Cardiac septum (tissue), 1 donor: ENCODE data around the gene PTAR1. TPM values are rescaled to one million over a fixed set of nuclear protein-coding genes. Genes with fewer than 3 reads are reported as not detected.

Experiments used
- DNase-seq: peaks from one replicate; pipeline ENCODE4 v3.0.0-alpha.2; 2020; ENCODE audit warnings: low spot score
- intact Hi-C: fragments of 100-400 bp; cut with DNase I; formaldehyde crosslinking; loops from one replicate; pipeline ENCODE4 v1.14.0; 2022
- total RNA-seq: library from RNA; stranded (reverse); fragmentation: NEBNext Ultra II Directional; extraction: Animal tissue kit (Norgen Biotek cat#: 25700); gene quantifications from one replicate; pipeline ENCODE4 v1.2.1, GENCODE V29; 2021
- donor health status: DM: no; HTN: no; CAD: no.

Gene PTAR1
- total RNA-seq, 1 donor from 2014 or later = 27.3 TPM

DNA sequence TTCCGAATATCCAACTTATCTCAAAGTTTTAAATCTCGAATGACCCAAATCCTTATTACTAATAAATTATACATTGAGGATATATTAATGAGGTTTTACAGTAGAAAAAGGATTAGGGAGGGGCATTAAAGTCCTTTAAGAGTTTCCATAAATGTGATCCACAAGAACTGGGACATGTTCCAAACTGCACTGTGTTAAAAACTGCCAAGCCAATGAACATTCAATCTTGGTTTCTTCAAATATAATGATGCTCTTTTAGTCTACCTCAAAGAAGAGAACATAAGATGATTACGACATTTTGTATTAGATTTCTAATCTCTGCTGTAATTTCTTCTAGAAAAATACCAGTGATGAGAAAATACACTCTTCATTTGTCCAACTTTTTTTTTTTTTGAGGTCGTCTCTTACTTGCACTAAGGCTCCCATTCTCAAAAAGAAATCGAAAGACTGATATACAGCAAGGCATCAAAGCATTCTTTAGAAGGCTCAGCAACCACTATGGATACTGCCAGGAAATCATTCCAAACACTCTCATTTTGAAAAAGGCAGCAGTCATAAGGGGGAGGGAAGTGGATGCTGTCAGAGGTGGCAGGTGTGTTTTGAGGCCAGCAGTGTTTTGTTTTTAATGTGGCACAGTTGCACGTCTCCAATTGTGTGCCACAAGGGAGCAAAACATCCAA, 1.7 kb downstream of the PTAR1 start:
- intact Hi-C loops = loop anchor here (2.0 kb wide), 1 partner anchor 85 kb away; the partner anchor contains the start of gene APBA1
- no peak for DNase-seq

- intact Hi-C loops = no loop called here
- DNase-seq = no peak
These were observed 4.6 kb downstream of the PTAR1 start for GRCh38 chr9:69755205-69755604.

GRCh38 chr9:69753830-69754229, 6.0 kb downstream of the PTAR1 start:
- intact Hi-C loops = no loop called here
- DNase-seq = no peak

DNA sequence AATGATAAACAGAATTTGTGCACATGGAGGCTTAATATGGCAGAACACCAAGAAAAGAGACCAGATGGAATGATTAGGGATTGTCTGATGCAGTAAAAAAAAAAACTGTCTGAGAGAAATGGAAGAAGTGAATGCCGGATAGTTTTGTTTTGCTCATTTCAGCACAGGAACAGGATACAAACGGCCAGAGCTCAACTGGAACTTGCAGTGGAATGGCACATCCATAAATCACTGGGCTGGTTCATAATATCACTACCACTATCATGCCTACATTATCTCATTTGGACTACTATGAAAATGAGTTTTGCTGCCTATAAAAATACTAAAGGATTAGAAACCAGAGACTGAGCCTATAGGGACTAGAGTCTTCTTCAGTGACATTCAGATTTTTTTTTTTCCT, 9.7 kb downstream of the PTAR1 start:
- no peak for DNase-seq
- intact Hi-C loops = no loop called here

GRCh38 chr9:69748304-69748703, 11.5 kb downstream of the PTAR1 start:
- intact Hi-C loops = loop anchor here (5.0 kb wide), 1 partner anchor 124 kb away; no protein-coding TSS in a partner anchor
- DNase-seq = no peak

DNA sequence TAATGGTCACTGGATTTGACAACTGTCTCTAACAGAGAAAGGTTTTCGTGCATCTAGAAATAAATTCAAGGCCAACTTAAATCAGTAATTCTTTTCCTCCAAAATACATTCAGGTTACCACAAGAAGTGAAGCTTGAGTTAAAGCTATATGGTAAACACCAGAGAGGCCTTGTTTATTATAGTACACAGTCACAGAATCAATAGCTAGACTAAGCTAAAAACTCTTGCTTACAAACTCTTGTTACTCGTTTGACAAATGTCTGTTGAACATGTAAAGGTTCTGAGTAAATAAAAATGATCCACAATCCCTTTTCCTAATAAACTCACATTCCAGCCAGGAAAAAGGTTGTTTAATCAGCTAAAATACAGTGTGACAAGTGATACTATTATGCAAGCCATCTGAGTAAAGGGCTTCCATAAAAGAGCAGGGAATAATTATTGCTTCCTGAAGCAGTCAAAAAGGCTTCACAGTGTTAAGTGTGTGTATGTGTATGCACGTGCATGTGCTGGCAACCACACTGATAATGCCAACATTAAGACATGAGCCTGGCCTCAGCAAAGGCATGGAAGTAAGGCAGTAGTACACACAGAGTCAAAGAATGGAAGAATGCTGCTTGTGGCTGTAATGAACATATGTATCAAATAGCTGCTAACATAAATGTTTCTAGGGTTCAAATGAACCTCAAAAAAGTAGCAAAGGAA, 12.8 kb downstream of the PTAR1 start:
- intact Hi-C loops = loop anchor here (5.0 kb wide), 1 partner anchor 125 kb away; no protein-coding TSS in a partner anchor
- DNase-seq = no peak

DNA sequence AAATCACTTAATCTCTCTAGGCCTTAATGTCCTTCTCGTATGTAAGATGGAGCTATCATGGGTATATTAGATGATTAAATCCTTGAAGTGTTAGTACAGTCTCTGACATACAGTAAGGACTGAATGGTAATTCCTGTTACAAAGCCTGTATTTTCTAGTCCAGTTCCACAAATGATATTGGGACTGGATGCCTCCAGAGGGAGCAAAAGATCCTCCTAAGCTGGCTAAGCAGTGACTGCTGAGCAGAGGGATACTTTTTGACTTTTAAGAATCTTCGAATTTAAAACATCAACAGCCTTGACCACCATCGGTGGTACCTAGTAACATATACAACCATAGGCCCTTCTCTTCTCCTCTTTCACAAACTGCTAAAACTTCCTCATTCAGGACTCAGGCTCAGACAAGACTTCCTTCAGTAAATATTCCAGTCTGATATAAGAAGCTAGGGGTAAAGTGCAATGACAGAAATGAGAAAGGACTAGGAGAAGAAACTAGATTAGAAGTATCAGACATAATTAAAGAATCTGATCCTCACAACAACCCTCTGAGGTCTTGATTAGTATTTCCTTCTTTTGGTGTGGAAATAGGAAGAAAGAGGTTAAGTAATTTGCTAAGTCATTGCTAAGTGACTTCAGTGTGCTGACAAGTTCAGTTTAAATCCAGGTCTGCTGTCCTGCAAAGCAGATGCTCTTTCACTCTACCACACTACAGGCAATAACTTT, 13.9 kb downstream of the PTAR1 start:
- intact Hi-C loops = loop anchor here (5.0 kb wide), 1 partner anchor 126 kb away; no protein-coding TSS in a partner anchor
- DNase-seq = no peak

GRCh38 chr9:69744688-69745380, 15.0 kb downstream of the PTAR1 start:
- intact Hi-C loops = loop anchor here (5.0 kb wide), 1 partner anchor 127 kb away; no protein-coding TSS in a partner anchor
- no peak for DNase-seq

DNA sequence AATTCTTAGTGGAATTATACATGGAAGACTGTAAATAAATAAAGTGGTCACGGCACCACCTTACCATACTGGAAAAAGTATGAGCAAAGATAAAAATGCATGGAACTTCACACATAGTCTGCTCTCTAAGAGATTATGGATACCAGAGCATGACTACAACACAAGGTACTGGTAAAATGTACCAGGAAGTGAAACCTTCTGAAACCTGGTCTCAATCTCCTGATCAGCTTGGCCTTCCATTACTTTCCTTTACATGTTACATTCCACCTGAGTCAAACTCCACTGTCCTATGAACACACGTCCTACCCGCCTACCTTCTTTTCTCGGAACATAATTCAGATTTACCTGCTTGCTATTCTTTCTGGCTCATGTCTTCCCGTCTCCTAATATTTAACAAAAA, 15.9 kb downstream of the PTAR1 start:
- intact Hi-C loops = no loop called here
- DNase-seq = no peak

DNA sequence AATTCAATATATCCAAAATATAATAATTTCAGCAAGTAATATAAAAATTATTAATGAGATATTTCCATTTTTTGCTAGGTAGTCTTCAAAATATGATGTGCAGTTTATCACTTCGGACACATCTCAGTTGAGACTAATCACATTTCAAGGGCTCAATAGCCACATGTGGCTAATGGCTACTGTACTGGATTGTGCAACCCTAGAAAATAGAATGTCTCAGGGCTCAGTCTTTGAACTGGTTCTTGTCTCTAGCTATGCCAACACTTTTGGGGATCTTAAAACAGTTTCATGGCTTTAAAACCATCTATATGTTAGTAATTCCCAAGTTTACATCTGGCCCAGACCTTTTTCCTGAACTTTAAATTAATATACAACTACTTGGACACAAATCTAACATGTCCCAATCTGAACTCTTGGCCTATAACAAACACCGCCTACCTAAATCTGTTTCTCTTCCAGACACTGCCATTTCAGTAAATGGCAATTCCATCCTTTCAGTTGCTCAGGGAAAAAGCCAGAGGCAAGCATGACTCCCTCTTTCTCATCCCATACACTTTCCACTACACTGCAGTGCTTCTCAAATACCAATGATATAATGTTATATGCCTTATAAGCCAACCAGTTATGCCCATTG, 18.8 kb downstream of the PTAR1 start:
- intact Hi-C loops = no loop called here
- no peak for DNase-seq

DNA sequence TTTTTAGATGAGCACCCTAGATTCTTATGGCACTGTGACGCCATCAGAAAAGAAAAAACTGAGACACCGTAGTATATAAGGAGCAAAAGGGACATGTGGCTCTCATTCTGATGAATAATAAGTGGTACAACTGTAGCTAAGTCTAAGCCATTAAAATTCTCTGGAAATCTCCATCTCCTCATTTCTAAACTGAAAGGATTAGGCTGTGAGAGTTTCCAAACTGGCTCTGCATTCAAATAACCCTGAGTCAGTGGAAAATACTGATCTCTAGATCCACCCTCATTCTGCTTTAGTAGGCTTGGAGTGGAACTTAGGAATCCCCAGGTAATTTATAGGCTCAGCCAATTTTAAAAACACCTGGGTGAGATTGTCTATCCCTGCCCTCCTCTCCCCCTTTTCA, 28.5 kb downstream of the PTAR1 start:
- no peak for DNase-seq
- intact Hi-C loops = no loop called here

DNA sequence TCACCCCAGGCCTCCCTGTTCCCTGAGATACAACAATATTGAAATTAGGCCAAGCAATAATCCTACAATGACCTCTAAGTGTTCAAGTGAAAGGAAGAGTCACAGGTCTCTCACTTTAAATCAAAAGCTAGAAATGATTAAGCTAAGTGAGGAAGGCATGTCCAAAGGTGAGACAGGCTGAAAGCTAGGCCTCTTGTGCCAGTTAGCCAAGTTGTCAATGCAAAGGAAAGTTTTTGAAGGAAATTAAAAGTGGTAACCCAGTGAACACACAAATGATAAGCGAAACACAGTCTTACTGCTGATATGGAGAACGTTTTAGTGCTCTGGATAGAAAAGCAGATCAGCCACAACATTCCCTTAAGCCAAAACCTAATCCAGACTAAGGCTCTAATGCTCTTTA, 39.8 kb downstream of the PTAR1 start:
- intact Hi-C loops = no loop called here
- no peak for DNase-seq

DNA sequence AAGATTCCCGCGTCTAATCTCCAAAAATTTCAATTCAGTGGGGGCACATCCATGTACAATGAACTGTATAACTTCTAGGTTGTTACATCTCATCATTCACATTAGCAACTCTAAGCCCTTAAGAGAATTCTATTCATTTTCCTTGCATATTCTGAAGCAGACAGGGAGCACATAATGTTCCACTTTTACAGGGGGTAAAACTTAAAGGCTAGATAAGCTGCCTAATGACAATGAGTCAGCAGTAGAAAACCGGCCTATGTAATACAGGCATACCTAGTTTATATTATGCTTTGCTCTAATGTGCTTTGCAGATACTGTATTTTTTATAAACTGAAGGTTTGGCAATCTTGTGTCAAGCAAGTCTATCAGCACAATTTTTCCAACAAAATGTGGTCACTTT, 40.4 kb downstream of the PTAR1 start:
- DNase-seq = no peak
- intact Hi-C loops = no loop called here

DNA sequence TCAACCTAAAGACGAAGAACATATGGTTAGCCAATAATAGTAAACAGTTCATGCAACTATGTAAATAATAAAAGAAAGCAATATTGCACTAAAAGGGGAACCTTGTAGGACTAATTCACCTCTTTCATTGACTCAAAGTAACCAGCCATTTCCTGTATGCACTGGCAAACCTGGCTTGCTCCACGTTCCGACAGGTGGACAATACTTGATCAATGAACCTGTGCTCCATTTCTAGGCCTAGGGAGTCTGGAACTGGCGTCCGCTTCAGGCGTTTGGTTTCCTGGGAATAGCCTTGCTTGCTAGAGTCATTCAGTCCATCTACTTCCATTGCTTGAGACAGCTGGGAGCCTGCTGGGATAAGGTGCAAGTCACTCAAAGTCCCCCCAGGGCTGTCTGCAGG, 41.6 kb downstream of the PTAR1 start:
- DNase-seq = no peak
- intact Hi-C loops = no loop called here

DNA sequence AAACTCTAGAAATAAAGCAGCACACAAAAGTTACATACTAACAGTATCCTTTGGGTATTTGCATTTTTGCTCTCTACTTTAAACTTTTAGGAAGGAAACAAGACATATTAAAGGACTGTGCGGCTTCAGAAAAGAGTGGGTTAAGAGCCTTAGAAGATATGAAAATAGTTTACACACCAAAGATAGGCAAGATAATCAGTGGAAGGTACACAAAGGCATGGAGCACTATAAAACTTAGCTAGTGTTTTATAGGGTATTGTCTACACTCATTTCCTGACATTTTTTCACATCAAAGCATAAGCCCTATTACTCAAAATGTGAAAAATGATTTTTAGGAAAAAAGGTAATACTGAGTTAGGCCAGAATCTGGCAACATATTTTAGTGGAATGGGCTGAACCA, 44.0 kb downstream of the PTAR1 start:
- no peak for DNase-seq
- intact Hi-C loops = no loop called here

DNA sequence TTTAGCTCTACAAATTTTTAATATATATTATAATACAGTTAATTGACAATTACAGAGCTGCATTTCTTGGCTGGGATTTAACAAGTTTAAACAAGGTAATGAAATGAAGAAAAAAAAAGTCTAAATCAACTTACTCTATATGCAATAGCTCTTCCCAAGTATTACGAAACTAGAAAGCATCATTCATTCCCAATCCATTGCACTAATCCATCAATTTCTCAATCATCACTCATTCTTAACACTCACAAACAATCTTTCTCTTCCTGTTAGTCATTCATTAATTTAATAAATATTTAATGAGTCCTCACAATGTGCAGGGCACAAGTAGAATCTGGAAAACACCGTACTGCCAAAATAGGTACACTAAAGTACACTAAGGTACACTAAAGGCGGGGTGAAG, 44.7 kb downstream of the PTAR1 start:
- intact Hi-C loops = no loop called here
- DNase-seq = no peak

GRCh38 chr9:69697475-69697874, 62.3 kb downstream of the PTAR1 start:
- intact Hi-C loops = no loop called here
- no peak for DNase-seq

DNA sequence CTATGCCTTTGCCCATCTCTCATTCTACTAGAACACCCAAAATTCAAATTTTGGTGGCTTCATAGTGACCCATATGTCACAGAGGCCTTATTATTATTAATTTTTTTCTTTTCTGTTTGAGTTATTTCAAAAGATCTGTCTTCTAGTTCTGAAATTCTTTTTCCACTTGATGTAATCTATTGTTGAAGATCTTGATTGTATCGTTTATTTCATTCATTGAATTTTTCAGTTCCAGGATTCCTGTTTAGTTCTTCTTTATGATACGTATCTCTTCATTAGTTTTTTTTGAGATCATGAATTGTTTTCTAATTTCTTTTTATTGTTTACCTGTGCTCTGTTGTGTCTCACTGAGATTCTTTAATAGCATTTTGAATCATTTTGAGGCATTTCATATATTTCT, 63.0 kb downstream of the PTAR1 start:
- intact Hi-C loops = no loop called here
- DNase-seq = no peak

- no peak for DNase-seq
- intact Hi-C loops = no loop called here
These were observed 69.7 kb downstream of the PTAR1 start for GRCh38 chr9:69689991-69690538.
